ENCODE measurements around the gene C1orf198.

DNA sequence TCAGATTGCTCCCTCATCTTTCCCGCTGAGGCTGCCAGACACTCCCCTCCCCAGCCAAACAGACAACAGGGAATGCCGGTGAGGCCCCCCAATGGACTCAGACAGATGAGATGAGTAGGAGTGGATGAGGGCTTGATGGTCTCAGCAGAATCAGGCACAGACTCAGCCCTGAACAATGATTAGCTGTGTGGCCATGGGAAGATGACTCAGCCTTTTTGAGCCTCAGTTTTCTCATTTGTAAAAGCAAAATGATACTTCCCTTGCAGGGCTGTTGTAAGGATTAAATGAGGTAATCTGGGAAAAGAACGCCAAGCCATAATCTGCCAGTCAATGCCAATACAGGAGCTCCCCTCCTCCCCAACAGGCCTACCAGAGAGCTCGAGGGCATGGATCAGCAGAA lies 12.4 kb downstream of the C1orf198 start:
- TF ChIP-seq CTCF (IDR thresholded peaks at IDR 0.05) (no peak), POLR2A (IDR thresholded peaks at IDR 0.05) (no peak)

Data from heart left ventricle (tissue), 13 donors.